Right lobe of liver (tissue), 4 donors: Measurements from ENCODE around the gene JAK3.

Experiments
- CTCF ChIP-seq, 4 donors: fragments of 200-600 bp in 3 of 4; fragments of 450-650 bp in 1 of 4; IDR thresholded peaks; one replicate each; pipeline versions ENCODE4 v1.5.1 to v1.8.0; 2016 to 2022; ENCODE audit warnings: antibody characterized with exemption in 4 of 4, mild to moderate bottlenecking in 2 of 4
- POLR2A ChIP-seq: fragments of 450-650 bp; IDR thresholded peaks from one replicate; pipeline ENCODE4 v1.6.1; 2017; ENCODE audit warnings: antibody characterized with exemption, mild to moderate bottlenecking
- donor health status: DM: no; HTN: no; CAD: no.
- donor health status: DM: no; HTN: no; CAD: no.
- donor health status: DM: no; HTN: yes; CAD: no.

GRCh38 chr19:17866312-17866963 is 18.7 kb upstream of the JAK3 start:
- TF ChIP-seq CTCF (IDR thresholded peaks at IDR 0.05) (no peak), POLR2A (no peak)
